HUDEP-2 (cell line): ENCODE data around the gene SBDS.
A peak's percentile ranks its signal among the peaks of the same experiment; 100 is the strongest.
"Not testable (repeated sequence)": the region's sequence is repeated elsewhere in the genome, so short reads cannot be mapped to it uniquely, and the experiment has no call there.

Experiments used
- DNase-seq, 76 experiments: peaks; one replicate each; lab custom pipeline; 2025; ENCODE audit not compliant: unreplicated experiment in 76 of 76; lab: John Stamatoyannopoulos, UW

The SBDS gene

GRCh38 chr7:66995050-66995776 lies at the start of gene SBDS:
SBDS (minus strand) TSS chr7:66995586; CDS start chr7:66995417, 169 bp downstream.
- peak; percentile 14 to 98 (median 91) for DNase-seq

DNA sequence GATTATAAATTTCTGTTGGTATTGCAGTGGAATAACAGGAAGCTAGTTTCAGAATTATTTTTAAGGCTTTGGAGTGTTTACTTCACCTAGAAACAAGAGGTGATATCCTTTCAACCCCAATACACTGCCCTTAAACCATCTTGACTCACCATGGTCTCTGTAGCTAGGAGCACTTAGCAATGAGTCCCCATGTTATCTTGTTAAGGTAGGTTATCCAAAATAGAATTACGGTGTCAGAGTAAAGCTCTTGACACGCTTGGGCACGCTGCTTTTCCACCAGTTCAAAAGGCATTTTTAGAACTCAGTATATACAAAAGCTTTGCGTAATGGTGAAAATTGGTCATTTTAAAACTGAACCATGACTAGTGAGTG lies 48.2 kb upstream of the SBDS start:
- DNase-seq: not testable (repeated sequence)

GRCh38 chr7:67042781-67043558 lies 47.6 kb upstream of the SBDS start:
- peak in 65 of 76 experiments; percentile 3 to 73 (median 40) for DNase-seq

DNA sequence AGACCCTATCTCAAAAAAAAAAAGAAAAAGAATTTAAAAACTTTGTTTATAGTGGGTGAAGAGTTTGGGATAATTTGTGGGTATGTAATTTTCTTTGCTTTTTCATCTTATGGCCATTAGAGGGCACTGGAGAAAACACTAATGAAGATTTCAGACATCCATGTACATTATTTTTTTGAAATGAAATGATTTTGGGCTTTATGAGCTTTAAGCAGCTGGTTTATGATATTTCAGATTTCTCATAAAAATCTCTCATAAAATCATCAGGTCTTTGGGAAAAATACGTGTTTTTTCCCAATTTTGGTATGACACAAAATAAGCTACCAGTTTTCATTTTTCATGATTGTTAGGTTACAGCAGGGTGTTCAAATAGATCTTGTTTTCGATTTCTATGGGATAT lies 45.4 kb upstream of the SBDS start:
- not testable (repeated sequence) for DNase-seq

DNA sequence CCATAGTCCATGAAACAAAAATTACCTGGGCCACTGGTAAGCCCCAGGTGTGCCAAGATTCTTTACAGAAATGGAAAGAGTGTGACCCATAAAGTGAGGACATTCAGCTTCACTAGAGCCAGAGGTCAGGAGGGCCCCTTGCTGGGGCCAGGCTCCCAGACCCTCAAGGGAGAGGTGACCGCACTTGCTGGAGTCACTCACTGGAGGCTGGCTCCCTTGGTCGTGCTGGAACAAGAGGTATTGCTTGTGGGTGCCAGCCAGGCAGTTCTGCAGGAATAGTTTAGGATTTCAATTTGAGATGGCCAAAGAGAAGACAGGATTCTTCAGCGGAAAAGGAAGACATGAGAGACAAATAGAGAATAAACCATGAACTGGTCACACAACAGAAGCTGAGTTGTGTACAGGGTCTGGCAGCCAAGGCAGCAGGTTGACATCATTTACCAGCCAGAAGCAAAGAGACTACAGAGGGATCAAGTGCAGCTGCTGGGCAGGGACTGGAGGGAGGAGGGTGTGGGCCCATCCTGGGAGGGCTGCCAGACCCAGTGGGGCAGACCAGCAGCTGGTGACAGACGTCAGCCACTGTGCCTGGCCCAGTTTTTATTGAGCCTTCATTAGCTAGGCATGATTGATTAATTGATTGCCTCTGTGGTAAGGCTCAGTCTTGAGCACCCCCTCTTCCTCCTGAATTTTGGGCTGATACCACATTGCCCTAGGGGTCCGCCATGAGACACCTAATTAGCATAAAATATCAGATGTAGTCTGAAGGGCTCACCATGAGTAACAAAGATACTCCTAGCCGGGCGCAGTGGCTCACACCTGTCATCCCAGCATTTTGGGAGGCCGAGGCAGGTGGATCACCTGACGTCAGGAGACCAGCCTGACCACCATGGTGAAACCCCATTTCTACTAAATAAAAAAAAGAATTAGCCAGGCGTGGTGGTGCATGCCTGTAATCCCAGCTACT lies 41.3 kb upstream of the SBDS start:
- DNase-seq: peak in 66 of 76 experiments; percentile 2 to 70 (median 44)

- no peak for DNase-seq
Observed at GRCh38 chr7:67033251-67033650, 37.9 kb upstream of the SBDS start.

GRCh38 chr7:67031685-67032084 lies 36.3 kb upstream of the SBDS start:
- DNase-seq: not testable (repeated sequence)

DNA sequence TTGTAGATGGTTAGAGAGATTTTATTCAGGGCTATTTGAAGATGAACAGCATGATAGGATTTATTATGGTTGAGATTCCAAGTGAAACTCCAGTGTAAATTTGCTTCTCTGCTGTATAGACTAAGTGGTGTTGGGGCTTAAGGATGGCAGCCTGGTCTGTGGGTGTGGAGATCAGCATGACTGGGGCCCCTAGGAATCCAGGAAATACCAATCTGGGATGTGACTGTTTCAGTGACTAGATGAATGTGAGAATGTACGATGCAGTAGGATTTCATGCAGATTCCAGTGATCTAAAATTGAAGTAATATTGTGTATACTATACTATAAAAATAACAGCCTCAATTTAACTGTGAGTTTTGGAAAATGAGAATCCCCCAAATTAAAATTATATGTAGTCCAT lies 30.1 kb upstream of the SBDS start:
- not testable (repeated sequence) for DNase-seq

- DNase-seq: peak in 32 of 76 experiments; percentile 2 to 63 (median 22)
Observed at GRCh38 chr7:67022511-67022910, 27.1 kb upstream of the SBDS start.

DNA sequence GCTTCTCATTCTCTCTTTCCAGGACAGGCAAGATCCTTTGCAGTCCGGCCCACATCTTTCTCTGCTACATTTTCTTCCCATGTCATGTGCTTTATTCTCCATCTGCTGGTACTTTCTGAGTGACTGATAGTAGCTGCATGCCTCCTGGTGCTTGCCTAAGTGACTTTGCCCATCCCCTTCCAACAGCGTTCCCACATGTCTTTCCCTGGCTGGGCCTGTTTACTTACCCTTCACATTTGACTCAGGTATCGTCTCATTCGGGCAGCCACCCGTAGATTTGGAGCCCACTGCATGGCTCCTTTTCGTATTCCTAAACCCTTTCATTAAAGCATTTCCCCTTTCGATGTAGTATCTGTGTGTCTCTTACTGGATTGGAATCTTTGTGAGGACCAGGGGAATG lies 25.9 kb upstream of the SBDS start:
- DNase-seq: peak in 2 of 76 experiments; percentile 2 to 5

- peak in 47 of 76 experiments; percentile 1 to 71 (median 27) for DNase-seq
Observed at GRCh38 chr7:67019562-67020390, 24.4 kb upstream of the SBDS start.

DNA sequence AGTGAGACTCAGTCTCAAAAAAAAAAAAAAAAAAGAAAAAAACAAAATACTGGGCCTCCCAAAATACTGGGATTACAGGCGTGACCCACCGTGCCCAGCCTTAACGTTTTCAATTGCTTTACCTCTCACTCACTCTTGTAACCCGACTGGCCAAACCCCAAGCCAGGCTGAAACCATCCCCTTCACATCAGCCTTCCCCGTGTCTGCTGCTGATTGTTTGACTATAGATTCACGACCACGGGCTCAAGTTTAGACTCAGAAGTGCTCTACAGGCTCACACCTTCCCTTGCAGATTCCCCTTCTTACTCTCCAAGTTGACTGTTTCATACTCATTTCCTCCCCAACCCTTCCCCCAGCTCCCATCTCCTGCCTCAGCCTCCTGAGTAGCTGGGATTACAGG lies 23.6 kb upstream of the SBDS start:
- no peak for DNase-seq

DNA sequence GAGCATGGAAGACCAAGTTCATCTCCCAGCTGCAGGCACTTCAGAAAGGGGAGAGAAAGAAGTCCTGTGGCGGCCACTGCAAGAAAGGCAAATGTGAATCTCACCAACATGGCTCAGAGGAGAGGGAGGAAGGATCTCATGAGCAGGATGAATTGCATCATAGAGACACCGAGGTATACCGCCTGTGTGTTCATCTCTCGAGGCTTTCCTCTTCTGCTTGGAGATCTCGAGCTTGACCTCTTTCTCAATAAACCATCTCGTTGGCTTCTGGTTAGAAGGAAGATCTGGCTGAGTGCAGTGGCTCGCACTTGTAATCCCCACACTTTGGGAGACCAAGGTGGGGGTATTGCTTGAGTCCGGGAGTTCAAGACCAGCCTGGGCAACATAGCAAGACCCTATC lies 22.6 kb upstream of the SBDS start:
- DNase-seq: not testable (repeated sequence)

DNA sequence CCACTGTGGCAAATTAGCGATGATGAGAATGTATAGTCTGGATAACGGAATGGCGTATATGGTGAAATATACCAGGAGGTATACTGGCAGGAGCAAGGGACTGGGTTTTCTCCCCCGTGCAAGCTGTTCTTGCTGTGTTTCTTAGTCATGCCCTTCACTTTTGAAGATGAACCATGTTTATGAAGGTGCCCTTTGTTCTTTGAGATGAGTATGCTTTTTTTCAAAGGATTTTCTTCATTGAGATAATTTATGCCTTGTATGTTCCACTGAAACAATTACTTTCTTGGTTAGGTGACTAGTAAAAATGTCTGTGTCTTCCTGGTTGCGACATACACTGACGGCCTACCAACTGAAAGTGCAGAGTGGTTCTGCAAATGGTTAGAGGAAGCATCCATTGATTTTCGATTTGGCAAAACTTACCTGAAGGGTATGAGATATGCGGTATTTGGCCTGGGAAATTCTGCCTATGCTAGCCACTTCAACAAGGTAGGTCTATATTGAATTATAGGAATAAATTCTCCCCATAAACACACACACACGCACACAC lies 18.8 kb upstream of the SBDS start:
- not testable (repeated sequence) for DNase-seq

- DNase-seq: not testable (repeated sequence)
Observed at GRCh38 chr7:67009677-67010076, 14.3 kb upstream of the SBDS start.

- no peak for DNase-seq
Observed at GRCh38 chr7:67008260-67008659, 12.9 kb upstream of the SBDS start.

DNA sequence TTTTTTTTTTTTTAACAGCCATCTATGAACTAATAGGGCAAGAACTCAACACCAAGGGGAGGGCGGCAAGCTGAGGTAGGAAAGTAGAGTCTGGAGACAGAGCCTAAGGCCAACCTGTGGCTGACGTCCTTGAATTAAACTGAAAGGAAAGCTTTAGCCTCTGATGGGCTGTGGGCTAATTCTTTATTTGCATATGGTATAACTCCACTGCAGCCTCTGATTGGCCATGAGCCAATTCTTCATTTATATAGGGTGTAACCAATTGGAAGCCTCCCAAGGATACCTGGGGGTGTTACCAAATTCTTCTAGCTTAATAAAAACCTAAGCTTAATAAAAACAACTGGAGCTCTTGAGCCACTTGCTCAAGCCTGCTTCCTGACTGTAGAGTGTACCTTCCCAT lies 11.6 kb upstream of the SBDS start:
- DNase-seq: no peak

DNA sequence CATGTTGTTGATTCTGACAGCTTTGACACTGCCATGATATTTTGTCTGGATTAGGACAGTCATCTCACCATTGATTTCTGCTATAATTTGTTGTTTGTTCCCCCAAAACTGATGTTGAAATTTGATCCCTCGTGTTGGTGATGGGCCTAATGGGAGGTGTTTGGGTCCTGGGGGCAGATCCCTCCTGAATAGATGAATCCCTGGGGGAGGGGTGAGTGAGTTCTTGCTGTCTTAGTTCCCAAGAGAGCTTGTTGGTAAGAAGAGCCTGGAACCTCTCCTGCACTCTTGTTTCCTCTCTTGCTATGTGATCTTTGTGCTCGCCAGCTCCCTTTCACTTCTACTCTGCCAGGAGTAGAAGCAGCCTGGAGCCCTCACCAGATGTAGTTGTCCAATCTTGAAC lies 8.8 kb upstream of the SBDS start:
- DNase-seq: not testable (repeated sequence)

DNA sequence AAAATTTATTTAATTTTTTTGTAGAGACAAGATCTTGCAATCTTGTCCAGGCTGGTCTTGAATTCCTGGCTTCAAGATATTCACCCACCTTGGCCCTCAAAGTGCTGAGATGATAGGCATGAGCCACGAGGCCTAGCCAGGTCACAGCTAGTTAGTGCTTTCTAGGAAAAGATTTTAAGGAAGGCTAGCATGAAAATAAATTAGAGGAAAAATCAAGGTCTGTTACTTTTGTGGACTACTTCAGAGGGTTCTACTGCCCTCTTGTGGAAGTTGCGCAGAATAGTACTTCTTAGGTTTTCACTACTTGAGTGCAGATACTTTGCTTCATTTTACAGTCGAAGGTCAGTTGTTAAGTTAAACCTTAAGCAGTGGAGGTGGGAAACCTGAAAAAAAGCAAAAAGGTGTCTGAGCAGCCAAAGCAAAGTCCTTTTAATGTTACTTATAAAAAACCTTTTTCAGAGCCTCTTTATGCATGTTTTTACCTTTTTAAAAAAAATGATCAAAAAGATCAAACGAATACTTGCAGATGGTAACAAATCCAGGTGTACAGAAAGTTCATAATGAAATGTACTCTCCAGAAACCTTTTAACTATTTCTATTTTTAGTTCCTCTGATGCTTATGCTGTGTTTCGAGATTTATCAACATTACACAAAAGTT lies 5.3 kb upstream of the SBDS start:
- peak in 12 of 76 experiments; percentile 1 to 23 (median 12) for DNase-seq
